Astrocyte (in vitro differentiated cells and primary cell): Measurements from ENCODE around the gene UBAC2. TPM values are rescaled to one million over a fixed set of nuclear protein-coding genes. Genes with fewer than 3 reads are reported as not detected.

Experiments used
- DNase-seq: peaks from one replicate; pipeline ENCODE4 v3.0.0-alpha.2; 2010; ENCODE audit warnings: low read depth
- FAIRE-seq: peaks from 2 replicates; lab custom pipeline; 2011; peaks lifted over from hg19 to GRCh38; lab: Jason Lieb, UNC
- H2AFZ ChIP-seq: 2 replicates; pipeline ENCODE4 v1.6.0; 2012; ENCODE audit warnings: low read depth, low read length, inconsistent platforms
- H3K27ac ChIP-seq: 2 replicates; pipeline ENCODE4 v1.5.1; 2011; ENCODE audit warnings: low read depth, low read length, inconsistent platforms
- H3K27me3 ChIP-seq: 2 replicates; pipeline ENCODE4 v1.6.0; 2011; ENCODE audit warnings: low read length, inconsistent platforms; ENCODE audit not compliant: insufficient read depth
- H3K36me3 ChIP-seq: 2 replicates; pipeline ENCODE4 v1.5.1; 2011; ENCODE audit warnings: low read length, inconsistent platforms; ENCODE audit not compliant: insufficient read depth
- H3K4me1 ChIP-seq: 2 replicates; pipeline ENCODE4 v1.5.1; 2011; ENCODE audit warnings: low read length, inconsistent platforms; ENCODE audit not compliant: insufficient read depth
- H3K4me2 ChIP-seq: 2 replicates; pipeline ENCODE4 v1.6.0; 2012; ENCODE audit warnings: low read length, inconsistent platforms
- H3K4me3 ChIP-seq: 2 replicates; pipeline ENCODE4 v1.5.1; 2011; ENCODE audit warnings: low read depth, mild to moderate bottlenecking, low read length, inconsistent platforms; ENCODE audit not compliant: insufficient read depth
- H3K79me2 ChIP-seq: 2 replicates; pipeline ENCODE4 v1.6.0; 2012; ENCODE audit warnings: mild to moderate bottlenecking, low read length, inconsistent platforms; ENCODE audit not compliant: insufficient read depth
- H3K9ac ChIP-seq: 2 replicates; pipeline ENCODE4 v1.6.0; 2012; ENCODE audit warnings: mild to moderate bottlenecking, low read length, inconsistent platforms
- H3K9me3 ChIP-seq: 2 replicates; pipeline ENCODE4 v1.5.1; 2012; ENCODE audit warnings: low read depth, mild to moderate bottlenecking, low read length, inconsistent platforms; ENCODE audit not compliant: insufficient read depth
- H4K20me1 ChIP-seq: 2 replicates; pipeline ENCODE4 v1.6.0; 2012; ENCODE audit warnings: low read length, inconsistent platforms; ENCODE audit not compliant: insufficient read depth
- H3K27ac Mint-ChIP-seq: one replicate; pipeline ENCODE4 v1.8.0; 2021; ENCODE audit warnings: mild to moderate bottlenecking, mixed read lengths; ENCODE audit not compliant: unreplicated experiment
- H3K27me3 Mint-ChIP-seq: one replicate; pipeline ENCODE4 v1.8.0; 2021; ENCODE audit warnings: low read depth, mixed read lengths; ENCODE audit not compliant: unreplicated experiment
- H3K36me3 Mint-ChIP-seq: one replicate; pipeline ENCODE4 v1.8.0; 2021; ENCODE audit warnings: low read depth, mixed read lengths; ENCODE audit not compliant: unreplicated experiment
- H3K4me1 Mint-ChIP-seq: one replicate; pipeline ENCODE4 v1.8.0; 2021; ENCODE audit warnings: low read depth, mixed read lengths; ENCODE audit not compliant: unreplicated experiment
- H3K4me3 Mint-ChIP-seq: one replicate; pipeline ENCODE4 v1.8.0; 2021; ENCODE audit warnings: mild to moderate bottlenecking, moderate library complexity, mixed read lengths; ENCODE audit not compliant: unreplicated experiment
- H3K9me3 Mint-ChIP-seq: one replicate; pipeline ENCODE4 v1.8.0; 2021; ENCODE audit warnings: mild to moderate bottlenecking, mixed read lengths; ENCODE audit not compliant: unreplicated experiment
- CTCF ChIP-seq: IDR thresholded peaks from 2 replicates; pipeline ENCODE4 v1.5.1; 2011; ENCODE audit warnings: low read depth, mild to moderate bottlenecking, inconsistent platforms, low read length, moderate library complexity; ENCODE audit not compliant: insufficient read depth
- EZH2 ChIP-seq: IDR thresholded peaks from 2 replicates; pipeline ENCODE4 v1.6.1; 2012; ENCODE audit warnings: mild to moderate bottlenecking, low read length, inconsistent platforms; ENCODE audit not compliant: insufficient read depth
- total RNA-seq: library from RNA; stranded (reverse); gene quantifications from 2 replicates; pipeline ENCODE4 v1.2.1, GENCODE V29; 2021

Gene UBAC2
- total RNA-seq, 1 donor from 2014 or later, result 61.0 TPM

GRCh38 chr13:99415014-99415650 is 214.5 kb downstream of the UBAC2 start:
- Histone ChIP-seq H4K20me1 (no peaks in the 10 kb centered on the region), H3K36me3 (no peaks in the 10 kb centered on the region), H3K9me3 (peaks cover 4% of the 10 kb centered on the region), H3K4me3 (no peak overlapping the region), H2AFZ (no peak overlapping the region), H3K79me2 (no peaks in the 10 kb centered on the region), H3K27ac (no peak overlapping the region), H3K4me1 (peaks cover 8% of the 10 kb centered on the region), H3K9ac (no peak overlapping the region), H3K27me3 (peaks cover 30% of the 10 kb centered on the region), H3K4me2 (no peak overlapping the region)
- H3K4me1 Mint-ChIP-seq, result peaks cover 3% of the 10 kb centered on the region
- DNase-seq, result no peak
- peaks cover 27% of the 10 kb centered on the region for H3K27me3 Mint-ChIP-seq
- no peaks in the 10 kb centered on the region for H3K9me3 Mint-ChIP-seq
- peaks cover 2% of the 10 kb centered on the region for H3K36me3 Mint-ChIP-seq
- TF ChIP-seq EZH2 (no peak), CTCF (no peak)
- no peak for FAIRE-seq
- no peak overlapping the region for H3K27ac Mint-ChIP-seq
- no peak overlapping the region for H3K4me3 Mint-ChIP-seq

DNA sequence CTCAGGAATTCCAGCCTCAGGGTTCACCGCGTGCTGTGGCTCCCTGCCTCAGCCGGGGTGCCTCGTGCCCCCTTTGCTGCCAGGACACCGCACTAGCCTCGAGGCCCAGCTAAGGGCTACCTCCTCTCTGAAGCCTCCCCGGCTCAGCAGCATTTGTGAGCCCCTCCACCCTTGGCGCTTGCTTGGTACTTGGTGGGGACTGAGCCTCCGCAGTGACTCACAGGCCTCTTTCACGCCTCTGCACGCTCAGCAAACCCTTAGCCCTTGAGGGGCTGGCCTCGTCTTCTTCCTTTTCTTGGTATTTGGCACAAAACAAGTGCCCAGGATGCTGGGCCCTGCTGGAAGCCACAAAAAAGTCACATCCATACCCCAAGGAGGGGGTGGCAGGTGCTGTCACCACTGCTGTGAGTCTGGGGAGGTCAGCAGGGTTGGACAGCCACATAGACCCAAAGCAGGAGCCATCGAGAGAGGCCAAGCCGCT is 215.2 kb downstream of the UBAC2 start:
- Mint-ChIP-seq H3K4me3 (no peak overlapping the region), H3K9me3 (no peaks in the 10 kb centered on the region), H3K36me3 (peaks cover 2% of the 10 kb centered on the region), H3K27ac (no peak overlapping the region), H3K27me3 (peaks cover 33% of the 10 kb centered on the region), H3K4me1 (peaks cover 3% of the 10 kb centered on the region)
- Histone ChIP-seq H3K9ac (no peak overlapping the region), H3K4me3 (no peak overlapping the region), H3K9me3 (peaks cover 4% of the 10 kb centered on the region), H3K4me1 (peaks cover 8% of the 10 kb centered on the region), H3K36me3 (no peaks in the 10 kb centered on the region), H3K27me3 (peaks cover 26% of the 10 kb centered on the region), H3K79me2 (no peaks in the 10 kb centered on the region), H3K27ac (no peak overlapping the region), H3K4me2 (no peak overlapping the region), H4K20me1 (no peaks in the 10 kb centered on the region), H2AFZ (no peak overlapping the region)
- TF ChIP-seq CTCF (no peak), EZH2 (no peak)
- DNase-seq (no peak), FAIRE-seq (no peak)
